ENCODE measurements around the gene SLC13A3.

Gene SLC13A3

GRCh38 chr20:46552460-46553420, 98.5 kb downstream of the SLC13A3 start:
- DNase-seq = no peak

DNA sequence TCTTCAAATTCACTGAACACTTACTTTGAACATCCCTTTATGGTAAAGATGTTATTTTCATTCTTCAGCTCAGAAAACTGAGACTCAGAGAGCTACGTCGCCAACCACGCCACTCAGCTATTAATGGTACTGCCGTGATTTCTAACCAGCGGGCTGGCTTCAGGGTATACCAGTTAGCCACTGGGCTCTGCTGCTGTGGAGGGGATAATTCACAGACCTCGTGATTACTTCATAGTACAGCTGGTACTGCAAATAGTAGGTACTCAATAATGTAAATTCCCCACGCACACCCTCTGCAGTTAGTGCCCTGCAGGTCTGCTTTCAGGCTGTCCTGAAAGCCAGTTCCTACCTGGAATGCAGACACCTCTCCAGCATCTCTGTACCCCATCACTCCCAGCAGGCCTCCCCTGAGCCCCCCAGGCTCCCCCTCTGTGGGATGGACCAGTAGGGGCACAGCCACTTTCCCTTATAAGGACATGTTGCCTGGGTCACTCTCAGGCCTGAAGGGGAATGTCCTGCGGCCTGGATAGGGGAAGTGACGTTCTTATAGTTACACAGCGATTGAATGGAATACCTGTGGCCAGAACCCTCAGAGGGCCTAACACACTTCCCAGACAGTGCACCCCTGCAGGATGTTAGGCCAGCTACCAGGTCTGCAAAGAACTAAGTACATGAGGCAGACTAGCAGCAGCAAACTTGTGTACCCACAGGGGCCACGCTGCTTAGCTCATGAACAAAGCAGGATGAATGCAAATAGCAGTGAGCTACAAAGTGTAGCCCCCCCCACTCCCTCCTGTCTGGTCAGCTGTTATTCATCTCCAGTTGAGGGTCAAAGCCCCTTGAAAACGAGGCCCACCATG, 99.5 kb downstream of the SLC13A3 start:
- no peak for DNase-seq

- no peak for DNase-seq
These were observed 100.8 kb downstream of the SLC13A3 start, which contains the start of gene OCSTAMP for GRCh38 chr20:46550461-46550860. Gene OCSTAMP (minus strand): TSS chr20:46550654. CDS start chr20:46550560, 94 bp downstream.

DNA sequence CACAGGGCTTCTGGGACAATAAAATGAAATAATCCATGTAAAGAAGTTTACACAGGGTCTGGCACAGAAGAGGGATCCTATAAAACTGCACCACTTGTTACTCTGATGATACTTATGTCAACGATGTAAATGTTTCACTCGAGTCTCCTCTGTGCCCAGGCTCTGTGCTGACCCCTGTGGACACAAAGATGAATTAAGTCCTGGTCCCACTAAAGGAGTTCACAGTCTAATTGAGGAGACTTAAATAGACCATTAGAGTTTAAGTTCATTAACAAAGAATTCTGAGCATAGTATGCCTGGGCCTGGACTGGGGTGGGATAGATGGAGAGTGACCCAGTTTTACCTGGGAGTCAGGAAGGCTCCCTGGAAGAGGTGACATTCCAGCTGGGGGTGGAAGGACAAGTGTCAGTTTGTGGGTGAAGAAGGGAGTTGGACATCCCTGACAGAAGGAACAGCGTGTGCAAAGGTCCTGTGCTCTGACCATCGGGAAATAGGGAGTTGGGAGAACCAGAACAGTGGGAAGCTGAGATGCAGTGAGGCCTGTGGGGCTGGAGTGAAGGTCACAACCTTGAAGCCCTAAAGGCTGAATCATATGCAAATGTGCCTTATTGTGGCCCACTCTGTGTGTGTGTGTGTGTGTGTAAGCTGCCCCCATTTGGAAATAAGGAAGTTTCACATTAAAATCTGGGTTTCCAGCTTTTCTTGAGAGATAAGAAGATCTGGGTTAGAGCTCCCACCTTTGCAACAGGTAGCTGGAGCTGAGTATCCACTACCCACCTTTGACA, 101.9 kb downstream of the SLC13A3 start:
- DNase-seq = no peak

GRCh38 chr20:46548688-46549087, 102.6 kb downstream of the SLC13A3 start:
- DNase-seq = no peak

- no peak for DNase-seq
These were observed 103.3 kb downstream of the SLC13A3 start for GRCh38 chr20:46547995-46548394.

DNA sequence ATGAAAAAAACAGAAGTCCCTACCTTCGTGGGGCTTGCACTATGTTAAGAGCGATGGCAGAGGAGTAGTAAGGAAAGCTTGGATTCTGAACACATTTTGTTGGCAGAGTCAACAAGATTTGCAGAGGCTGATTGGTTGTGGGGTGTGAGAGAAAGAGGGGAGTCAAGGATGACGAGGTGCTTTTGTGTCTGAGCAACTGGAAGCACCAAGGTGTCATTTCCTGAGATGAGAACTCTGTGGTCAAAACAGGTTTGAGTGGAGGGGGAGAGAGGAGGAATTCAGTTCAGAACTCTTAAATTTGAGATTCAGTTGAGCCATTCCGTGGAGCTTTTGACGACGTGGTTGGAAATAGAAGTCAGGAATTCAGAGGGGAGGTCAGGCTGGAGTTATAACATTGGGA, 104.3 kb downstream of the SLC13A3 start:
- DNase-seq = no peak

DNA sequence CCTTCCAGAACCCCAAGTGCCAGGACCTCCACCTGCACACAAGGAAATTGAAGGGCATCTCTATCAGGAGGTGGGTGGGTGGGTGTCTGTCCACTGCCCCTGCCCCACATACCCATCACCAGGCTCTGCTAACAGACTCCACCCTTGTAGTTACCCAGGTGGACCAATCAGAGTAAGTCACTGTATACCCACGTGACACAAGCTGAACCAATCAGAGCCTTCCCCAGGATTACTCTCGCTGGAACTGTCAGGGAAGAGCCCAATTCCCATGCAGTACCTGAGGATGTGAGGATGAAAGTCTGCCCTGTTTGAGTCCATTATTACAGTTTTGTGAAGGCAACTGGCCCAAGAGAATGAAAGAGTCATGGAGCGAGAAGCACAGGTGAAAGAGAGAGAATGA, 105.0 kb downstream of the SLC13A3 start:
- DNase-seq = no peak

DNA sequence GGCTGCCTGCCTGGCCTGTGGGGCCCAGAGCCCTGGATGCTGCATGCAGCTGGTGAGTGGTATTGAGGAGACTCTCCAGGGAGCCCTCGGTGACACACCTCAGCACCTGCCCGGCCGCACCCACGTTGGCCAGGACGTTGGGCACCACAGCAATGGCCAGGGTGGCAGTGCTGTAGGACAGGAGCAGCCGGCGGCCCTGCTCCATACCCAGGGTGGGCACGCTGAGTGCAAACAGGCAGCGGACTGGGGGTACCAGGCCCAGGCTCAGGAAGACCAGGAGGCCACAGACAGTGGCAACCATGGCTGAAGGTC, 105.5 kb downstream of the SLC13A3 start:
- DNase-seq = no peak

DNA sequence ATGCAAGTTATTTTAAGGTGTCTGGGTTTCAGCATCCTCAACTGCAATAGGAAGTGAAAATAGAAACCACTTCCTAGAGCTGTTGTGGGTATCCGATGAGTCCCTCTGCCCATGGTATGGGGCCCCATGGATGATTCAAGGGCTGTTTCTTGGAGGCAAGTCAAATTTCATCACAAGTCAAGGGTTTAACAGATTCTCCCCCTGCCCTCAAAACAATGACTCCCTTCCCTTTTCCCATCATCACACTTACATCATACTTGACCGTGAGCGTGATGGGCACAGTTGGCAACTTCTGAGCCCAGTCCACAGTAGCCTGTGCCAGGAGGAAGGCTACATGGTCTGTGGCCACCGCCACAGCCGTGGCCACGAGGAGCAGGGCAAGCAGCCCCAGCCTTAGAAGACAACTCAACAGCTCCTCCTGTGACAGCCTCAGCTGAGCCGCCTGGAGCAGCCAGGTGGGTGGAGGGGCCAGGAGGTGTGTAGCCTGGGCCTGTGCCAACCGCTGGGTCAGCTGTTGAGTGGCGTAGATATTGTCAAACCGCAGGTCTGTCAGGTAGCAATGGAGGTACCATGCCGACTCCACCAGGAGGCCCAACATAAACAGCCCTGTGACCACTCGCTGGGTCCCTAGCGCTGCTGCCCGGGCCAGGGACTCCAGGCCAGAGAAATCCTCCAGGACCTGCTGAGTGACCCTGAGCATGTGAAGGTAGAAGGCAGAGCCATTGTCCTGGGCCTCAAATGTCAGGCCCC, 106.0 kb downstream of the SLC13A3 start:
- DNase-seq = no peak

GRCh38 chr20:46544576-46544975, 106.7 kb downstream of the SLC13A3 start:
- no peak for DNase-seq

- DNase-seq = no peak
These were observed 107.3 kb downstream of the SLC13A3 start for GRCh38 chr20:46543959-46544358.

GRCh38 chr20:46543033-46543432, 108.2 kb downstream of the SLC13A3 start:
- no peak for DNase-seq

DNA sequence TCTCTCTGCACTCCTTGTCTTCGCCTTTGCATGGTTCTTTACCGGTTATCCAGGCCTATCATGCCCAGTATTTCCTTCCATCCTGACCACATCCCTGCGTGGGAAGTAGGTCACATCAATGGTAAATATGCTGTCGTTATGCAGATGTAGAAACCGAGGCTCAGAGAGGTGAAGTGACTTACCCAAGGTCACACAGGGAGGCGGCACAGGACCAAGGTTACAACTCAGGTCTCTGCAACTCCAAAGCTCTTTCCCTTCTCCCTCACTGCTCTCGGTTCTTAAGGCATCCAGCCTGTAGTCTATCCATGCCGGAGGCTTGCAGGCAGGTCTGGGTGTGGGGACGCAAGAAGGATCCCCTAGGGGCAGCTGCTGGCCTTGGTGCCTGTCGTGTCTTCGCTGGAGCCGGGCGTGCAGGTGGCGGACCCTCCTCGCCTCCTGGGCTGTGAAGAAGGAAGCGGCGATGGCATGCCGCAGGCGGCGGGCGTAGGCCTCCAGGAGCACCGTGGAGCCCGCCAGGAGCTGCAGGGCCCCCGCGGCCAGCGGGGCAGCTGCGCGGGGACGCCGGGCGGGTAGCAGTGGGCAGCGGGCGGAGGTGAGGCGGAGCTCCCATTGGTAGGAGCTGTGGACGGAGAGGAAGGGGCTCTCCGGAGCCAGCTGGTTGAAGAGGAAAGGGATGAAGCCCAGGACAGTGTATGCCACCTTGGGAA, 109.9 kb downstream of the SLC13A3 start:
- DNase-seq = no peak

- DNase-seq = no peak
These were observed 112.1 kb downstream of the SLC13A3 start for GRCh38 chr20:46539113-46539512.

- DNase-seq = no peak
These were observed 120.6 kb downstream of the SLC13A3 start for GRCh38 chr20:46530640-46531039.

- DNase-seq = no peak
These were observed 127.4 kb downstream of the SLC13A3 start for GRCh38 chr20:46523696-46524328.

DNA sequence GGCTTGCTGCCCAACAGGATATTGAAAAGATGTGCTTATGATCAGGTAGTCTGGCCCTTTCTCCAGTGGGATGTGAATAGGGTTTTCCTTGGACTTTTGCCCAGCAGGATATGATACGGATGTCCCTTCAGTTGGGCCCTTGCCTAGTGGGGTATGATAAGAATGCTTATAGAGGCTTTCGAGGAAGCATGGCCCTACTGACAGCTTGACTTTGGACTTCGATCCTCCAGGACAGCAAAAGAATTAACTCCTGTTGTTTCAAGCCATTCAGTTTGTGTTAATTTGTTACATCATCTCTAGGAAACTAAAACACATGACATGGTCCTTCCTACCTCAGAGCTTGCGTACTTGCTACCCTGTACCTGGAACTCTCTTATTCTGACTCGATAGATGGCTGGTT, 128.2 kb downstream of the SLC13A3 start:
- no peak for DNase-seq

GRCh38 chr20:46520976-46521579, 130.2 kb downstream of the SLC13A3 start:
- DNase-seq = peak in 1 of 2 experiments; percentile 27

DNA sequence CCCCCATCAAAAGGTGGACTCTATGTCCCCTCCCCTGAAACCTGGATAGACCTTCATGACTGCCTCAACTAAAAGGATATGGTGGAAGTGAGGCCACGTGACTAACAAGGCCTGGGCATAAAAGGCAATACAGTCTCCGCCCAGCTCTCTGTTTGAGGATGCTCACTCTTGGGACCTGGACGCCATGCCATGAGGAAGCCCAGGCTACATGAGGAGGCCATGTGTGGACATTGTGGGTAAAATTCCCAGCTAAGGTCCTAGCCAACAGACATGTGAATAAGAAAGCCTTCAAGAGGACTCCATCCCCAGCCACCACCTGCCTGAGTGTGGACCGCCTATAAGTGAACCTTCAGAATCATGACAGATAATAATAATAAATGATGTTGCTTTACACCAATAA, 130.7 kb downstream of the SLC13A3 start:
- DNase-seq = no peak
